Midbrain (tissue), 1 donor: ENCODE measurements around the gene UBE2Z.

Source experiments
- DNase-seq: peaks from one replicate; lab custom pipeline; 2025; lab: John Stamatoyannopoulos, UW

UBE2Z gene

GRCh38 chr17:48960834-48961515, 52.8 kb downstream of the UBE2Z start:
- no peak for DNase-seq

DNA sequence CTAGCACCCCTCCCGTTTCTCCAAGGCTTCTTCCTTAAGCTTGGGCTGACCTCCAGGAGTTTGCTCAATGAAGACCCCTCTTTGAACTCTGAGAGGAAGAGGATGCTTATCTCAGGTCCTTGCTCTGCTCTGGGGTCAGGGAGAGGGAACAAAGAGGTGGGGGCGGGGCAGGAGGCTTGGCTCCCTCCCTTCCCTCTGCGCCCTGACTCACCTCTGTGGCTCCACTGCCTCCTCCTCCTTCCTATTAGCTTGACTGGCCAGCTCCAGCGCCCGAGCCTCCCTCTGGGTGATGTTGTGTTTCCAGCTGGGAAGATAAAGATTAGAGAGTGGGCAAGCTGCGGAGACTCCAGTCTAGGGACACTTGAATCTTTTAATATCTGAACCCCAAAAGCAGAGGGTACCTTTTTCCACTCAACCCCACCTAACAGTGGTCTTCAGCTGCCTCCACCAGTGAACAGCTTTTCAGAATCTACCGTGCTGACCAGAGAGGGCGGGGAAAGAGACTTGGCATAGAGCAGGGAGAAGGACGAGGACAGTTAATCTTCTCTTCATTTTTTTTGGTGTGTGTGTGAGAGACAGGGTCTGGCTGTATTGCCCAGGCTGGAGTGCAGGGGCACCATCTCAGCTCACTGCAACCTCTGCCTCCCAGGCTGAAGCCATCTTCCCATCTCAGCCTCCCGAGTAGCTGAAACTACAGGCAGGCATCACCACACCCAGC, 53.5 kb downstream of the UBE2Z start:
- DNase-seq = no peak

DNA sequence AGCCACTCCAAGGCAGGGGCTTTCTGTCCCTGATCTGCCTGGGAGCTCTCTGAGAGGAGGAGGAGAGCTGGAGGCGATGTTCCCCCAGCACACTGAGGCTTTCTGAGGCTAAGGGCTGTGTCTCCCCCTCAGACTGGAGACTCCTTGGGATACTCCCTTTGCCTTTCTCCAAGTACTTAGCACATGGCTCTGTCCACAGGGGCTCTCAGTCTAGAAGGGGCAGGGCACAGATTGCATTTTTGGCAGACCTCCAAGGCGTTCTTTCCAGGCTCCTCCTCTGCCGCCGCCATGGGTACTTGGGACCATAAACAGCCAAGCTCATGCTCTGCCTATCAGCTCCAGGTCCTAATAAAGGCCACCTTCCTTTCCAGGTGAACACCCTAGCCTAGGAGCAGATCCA, 62.0 kb downstream of the UBE2Z start:
- DNase-seq = no peak

GRCh38 chr17:48970865-48971687, 62.9 kb downstream of the UBE2Z start:
- no peak for DNase-seq

- DNase-seq = no peak
These were observed 64.5 kb downstream of the UBE2Z start for GRCh38 chr17:48972749-48973097.

DNA sequence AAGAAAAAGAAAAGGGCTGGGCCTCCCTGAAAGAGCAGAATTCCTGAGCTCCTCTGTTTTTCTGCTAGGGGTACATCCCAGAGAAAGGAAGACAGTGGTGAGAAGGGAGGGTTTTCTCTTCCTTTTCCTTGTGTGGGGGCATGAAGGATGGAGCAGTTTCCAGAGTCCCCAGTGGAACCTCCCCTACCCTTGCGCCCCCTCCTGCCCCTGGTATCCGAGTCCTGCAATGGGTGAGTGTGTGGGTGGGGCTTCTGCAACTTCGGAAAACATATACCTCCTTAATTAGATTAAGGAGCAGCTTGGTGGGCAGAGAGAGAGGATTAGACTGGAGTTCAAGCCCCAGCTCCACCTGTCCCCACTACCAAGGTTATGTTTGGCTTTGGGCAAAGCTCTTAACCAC, 65.6 kb downstream of the UBE2Z start:
- no peak for DNase-seq
